ENCODE measurements around the gene ATL3. TPM values are rescaled to one million over a fixed set of nuclear protein-coding genes. Genes with fewer than 3 reads are reported as not detected.

The ATL3 gene
- total and polyA plus RNA-seq, 2 donors (not counting 3 experiments of a cell fraction or from before 2014, with no cell fraction given) = 21.7 to 70.2 TPM

DNA sequence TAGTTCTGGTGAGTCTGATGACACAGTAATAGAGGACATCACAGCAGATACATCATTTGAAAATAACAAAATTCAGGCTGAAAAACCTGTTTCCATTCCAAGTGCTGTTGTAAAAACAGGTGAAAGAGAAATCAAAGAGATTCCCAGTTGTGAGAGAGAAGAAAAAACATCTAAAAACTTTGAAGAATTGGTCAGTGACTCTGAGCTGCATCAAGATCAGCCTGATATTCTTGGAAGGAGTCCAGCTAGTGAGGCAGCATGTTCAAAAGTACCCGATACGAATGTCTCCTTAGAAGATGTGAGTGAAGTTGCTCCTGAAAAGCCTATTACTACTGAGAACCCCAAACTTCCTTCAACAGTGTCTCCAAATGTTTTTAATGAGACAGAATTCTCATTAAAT is 48.8 kb upstream of the ATL3 start:
- H3K9me1 ChIP-seq (replicated peaks; ENCODE audit: control insufficient read depth, extremely low read depth, insufficient read depth, low read length) = no peaks in the 10 kb centered on the region
- H3K9ac ChIP-seq (replicated peaks; ENCODE audit: extremely low read depth, insufficient read depth, low read length) = no peak overlapping the region
- DNase-seq (ENCODE audit: low read depth, low spot score) (no peak), FAIRE-seq (peak; percentile 42)
- peaks cover 31% of the 10 kb centered on the region for H3K79me2 ChIP-seq (ENCODE audit: control insufficient read depth, insufficient read depth, low read length)
- POLR2A ChIA-PET = no interaction called here
- H4K20me1 ChIP-seq (replicated peaks; ENCODE audit: control insufficient read depth, extremely low read depth, insufficient read depth, low read length) = no peaks in the 10 kb centered on the region
- CTCF ChIA-PET = interaction anchor here (1.4 to 2.3 kb wide), 3 partner anchors 9 to 12 kb away, joined by 3 to 5 read pairs (median 4); no protein-coding TSS in a partner anchor
- H3K36me3 ChIP-seq (ENCODE audit: control insufficient read depth in 2 of 2, extremely low read depth in 1 of 2, insufficient read depth in 2 of 2, low read length in 2 of 2) = no peaks in the 10 kb centered on the region
- TF ChIP-seq POLR2A (IDR thresholded peaks at IDR 0.05; ENCODE audit: low read depth, low read length) (no peak), MYC (IDR thresholded peaks at IDR 0.05; ENCODE audit: low read depth, low read length) (no peak), JUN (IDR thresholded peaks at IDR 0.05; ENCODE audit: borderline replicate concordance, insufficient read depth, insufficient read length, low read depth) (no peak), MAX (IDR thresholded peaks at IDR 0.05; ENCODE audit: insufficient read depth, insufficient read length) (no peak), EZH2 (IDR thresholded peaks at IDR 0.05; ENCODE audit: borderline replicate concordance, low read depth, low read length, severe bottlenecking) (no peak), FOS (IDR thresholded peaks at IDR 0.05; ENCODE audit: borderline replicate concordance, insufficient read depth, low read length) (no peak), POLR2AphosphoS5 (IDR thresholded peaks at IDR 0.05; ENCODE audit: insufficient read depth, low read depth, low read length) (no peak), GATA2 (IDR thresholded peaks at IDR 0.05; ENCODE audit: insufficient read depth, insufficient read length, low read depth, low read length) (no peak)
- TF ChIP-seq, protein P1, sequence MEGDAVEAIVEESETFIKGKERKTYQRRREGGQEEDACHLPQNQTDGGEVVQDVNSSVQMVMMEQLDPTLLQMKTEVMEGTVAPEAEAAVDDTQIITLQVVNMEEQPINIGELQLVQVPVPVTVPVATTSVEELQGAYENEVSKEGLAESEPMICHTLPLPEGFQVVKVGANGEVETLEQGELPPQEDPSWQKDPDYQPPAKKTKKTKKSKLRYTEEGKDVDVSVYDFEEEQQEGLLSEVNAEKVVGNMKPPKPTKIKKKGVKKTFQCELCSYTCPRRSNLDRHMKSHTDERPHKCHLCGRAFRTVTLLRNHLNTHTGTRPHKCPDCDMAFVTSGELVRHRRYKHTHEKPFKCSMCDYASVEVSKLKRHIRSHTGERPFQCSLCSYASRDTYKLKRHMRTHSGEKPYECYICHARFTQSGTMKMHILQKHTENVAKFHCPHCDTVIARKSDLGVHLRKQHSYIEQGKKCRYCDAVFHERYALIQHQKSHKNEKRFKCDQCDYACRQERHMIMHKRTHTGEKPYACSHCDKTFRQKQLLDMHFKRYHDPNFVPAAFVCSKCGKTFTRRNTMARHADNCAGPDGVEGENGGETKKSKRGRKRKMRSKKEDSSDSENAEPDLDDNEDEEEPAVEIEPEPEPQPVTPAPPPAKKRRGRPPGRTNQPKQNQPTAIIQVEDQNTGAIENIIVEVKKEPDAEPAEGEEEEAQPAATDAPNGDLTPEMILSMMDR (IDR thresholded peaks at IDR 0.05; ENCODE audit: extremely low read depth in 1 of 2, insufficient read depth in 1 of 2, low read depth in 1 of 2, low read length in 2 of 2) = no peak
- H3K4me3 ChIP-seq (replicated peaks in 1 of 3; ENCODE audit: insufficient read depth in 1 of 3, low read depth in 1 of 3, low read length in 3 of 3) = no peak overlapping the region
- no peaks in the 10 kb centered on the region for H3K9me3 ChIP-seq (replicated peaks; ENCODE audit: control insufficient read depth, insufficient read depth, low read length)
- intact Hi-C loops (cut with micrococcal nuclease) = no loop called here
- H3K4me1 ChIP-seq (ENCODE audit: control insufficient read depth, extremely low read depth, insufficient read depth, low read length) = no peaks in the 10 kb centered on the region
- H3K27ac ChIP-seq (ENCODE audit: insufficient read depth, low read depth, low read length) = no peak overlapping the region
- dilution Hi-C loops (cut with MboI; ENCODE audit: extremely low pct_ligation_motif_present, low sequenced_read_pairs) = no loop called here
- no TSS peak for BruUV-seq (replicated peaks)
- H3K27me3 ChIP-seq (ENCODE audit: control insufficient read depth in 2 of 2, insufficient read depth in 2 of 2, low read length in 2 of 2) = no peaks in the 10 kb centered on the region
- no peak overlapping the region for H2AFZ ChIP-seq (ENCODE audit: low read depth, low read length)
- H3K4me2 ChIP-seq (ENCODE audit: insufficient read depth, low read length) = no peak overlapping the region

All from endothelial cell of umbilical vein (primary cell).